HL-60 (cell line): ENCODE data around the gene IRGC.

ENCODE experiments used
- POLR2AphosphoS5 ChIP-seq: IDR thresholded peaks from 2 replicates; pipeline ENCODE4 v1.6.1; 2012; ENCODE audit warnings: low read depth
- SPI1 ChIP-seq: IDR thresholded peaks from 2 replicates; pipeline ENCODE4 v1.6.1; 2012; ENCODE audit warnings: low read depth, mild to moderate bottlenecking, borderline replicate concordance
- TF ChIP-seq, protein P1 (sequence below): IDR thresholded peaks from one replicate; pipeline ENCODE4 v1.5.1; 2011; ENCODE audit warnings: low read length, control low read depth, inconsistent platforms; ENCODE audit not compliant: insufficient read depth

DNA sequence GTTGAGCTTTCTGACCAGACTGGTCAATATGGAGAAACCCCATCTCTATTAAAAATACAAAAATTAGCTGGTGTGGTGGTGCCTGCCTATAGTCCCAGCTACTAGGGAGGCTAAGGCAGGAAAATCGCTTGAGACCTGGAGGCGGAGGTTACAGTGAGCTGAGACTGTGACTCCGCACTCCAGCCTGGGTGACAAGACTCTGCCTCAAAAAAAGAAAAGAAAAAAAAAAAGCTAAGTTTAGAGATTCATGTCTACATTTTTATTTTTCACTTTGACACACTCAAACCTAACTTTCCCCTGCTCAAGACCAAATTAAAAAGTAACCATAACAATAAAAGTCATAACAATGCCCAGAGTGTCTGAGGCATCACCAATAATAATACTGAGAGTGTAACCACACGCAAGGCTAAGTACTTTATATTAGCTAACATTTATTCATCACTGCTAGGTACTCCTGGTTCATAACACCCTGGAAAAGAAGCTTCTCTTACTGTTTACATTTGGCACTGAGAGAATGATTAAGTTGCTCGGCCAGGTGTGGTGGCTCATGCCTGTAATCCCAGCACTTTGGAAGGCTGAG lies 5.7 kb downstream of the IRGC start:
- TF ChIP-seq, protein P1, sequence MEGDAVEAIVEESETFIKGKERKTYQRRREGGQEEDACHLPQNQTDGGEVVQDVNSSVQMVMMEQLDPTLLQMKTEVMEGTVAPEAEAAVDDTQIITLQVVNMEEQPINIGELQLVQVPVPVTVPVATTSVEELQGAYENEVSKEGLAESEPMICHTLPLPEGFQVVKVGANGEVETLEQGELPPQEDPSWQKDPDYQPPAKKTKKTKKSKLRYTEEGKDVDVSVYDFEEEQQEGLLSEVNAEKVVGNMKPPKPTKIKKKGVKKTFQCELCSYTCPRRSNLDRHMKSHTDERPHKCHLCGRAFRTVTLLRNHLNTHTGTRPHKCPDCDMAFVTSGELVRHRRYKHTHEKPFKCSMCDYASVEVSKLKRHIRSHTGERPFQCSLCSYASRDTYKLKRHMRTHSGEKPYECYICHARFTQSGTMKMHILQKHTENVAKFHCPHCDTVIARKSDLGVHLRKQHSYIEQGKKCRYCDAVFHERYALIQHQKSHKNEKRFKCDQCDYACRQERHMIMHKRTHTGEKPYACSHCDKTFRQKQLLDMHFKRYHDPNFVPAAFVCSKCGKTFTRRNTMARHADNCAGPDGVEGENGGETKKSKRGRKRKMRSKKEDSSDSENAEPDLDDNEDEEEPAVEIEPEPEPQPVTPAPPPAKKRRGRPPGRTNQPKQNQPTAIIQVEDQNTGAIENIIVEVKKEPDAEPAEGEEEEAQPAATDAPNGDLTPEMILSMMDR, result no peak
- TF ChIP-seq POLR2AphosphoS5 (no peak), SPI1 (no peak)
